PFSK-1 (cell line): ENCODE data around the gene ERP27.
A peak's percentile ranks its signal among the peaks of the same experiment; 100 is the strongest.

Source experiments
- FOXP2 ChIP-seq: optimal IDR thresholded peaks from 2 replicates; pipeline ENCODE3; 2011; ENCODE audit warnings: borderline replicate concordance, control low read depth, inconsistent platforms; ENCODE audit not compliant: insufficient read depth; ENCODE audit errors: extremely low read length, extremely low read depth
- POLR2AphosphoS5 ChIP-seq: IDR thresholded peaks from 2 replicates; pipeline ENCODE4 v1.6.1; 2012; ENCODE audit warnings: low read depth, mild to moderate bottlenecking, control low read depth, low read length, moderate library complexity
- REST ChIP-seq, 2 experiments: IDR thresholded peaks; 2 replicates each; pipeline versions ENCODE4 v1.6.1 to v1.8.0; 2011 to 2012; ENCODE audit warnings: low read depth in 2 of 2, low read length in 2 of 2, control low read depth in 1 of 2, inconsistent platforms in 1 of 2, mild to moderate bottlenecking in 1 of 2, moderate library complexity in 1 of 2; ENCODE audit not compliant: insufficient read depth in 1 of 2
- SIN3A ChIP-seq: IDR thresholded peaks from 2 replicates; pipeline ENCODE4 v1.6.1; 2012; ENCODE audit warnings: mild to moderate bottlenecking, low read length, moderate library complexity, borderline replicate concordance; ENCODE audit not compliant: insufficient read depth
- TAF1 ChIP-seq: IDR thresholded peaks from 2 replicates; pipeline ENCODE4 v1.6.1; 2012; ENCODE audit warnings: low read length, control low read depth, borderline replicate concordance; ENCODE audit not compliant: insufficient read depth

The ERP27 gene

GRCh38 chr12:14964406-14964805, 26.1 kb upstream of the ERP27 start:
- no peak for TF ChIP-seq FOXP2
- TF ChIP-seq REST (IDR thresholded peaks at IDR 0.05; ENCODE audit: insufficient read depth in 1 of 2, low read depth in 2 of 2, low read length in 2 of 2): no peak
- TF ChIP-seq POLR2AphosphoS5: no peak
- no peak for TF ChIP-seq TAF1
- no peak for TF ChIP-seq SIN3A

GRCh38 chr12:14963520-14963919, 25.2 kb upstream of the ERP27 start:
- TF ChIP-seq TAF1 (no peak), POLR2AphosphoS5 (no peak), SIN3A (no peak), FOXP2 (no peak), REST (IDR thresholded peaks at IDR 0.05; ENCODE audit: insufficient read depth in 1 of 2, low read depth in 2 of 2, low read length in 2 of 2) (no peak)

- TF ChIP-seq POLR2AphosphoS5: no peak
- no peak for TF ChIP-seq TAF1
- TF ChIP-seq REST (IDR thresholded peaks at IDR 0.05; ENCODE audit: insufficient read depth in 1 of 2, low read depth in 2 of 2, low read length in 2 of 2): no peak
- TF ChIP-seq FOXP2: no peak
- TF ChIP-seq SIN3A: no peak
Measured at GRCh38 chr12:14962797-14963196, 24.5 kb upstream of the ERP27 start.

- TF ChIP-seq REST (IDR thresholded peaks at IDR 0.05; ENCODE audit: insufficient read depth in 1 of 2, low read depth in 2 of 2, low read length in 2 of 2) (no peak), TAF1 (no peak), SIN3A (no peak), POLR2AphosphoS5 (no peak), FOXP2 (no peak)
Measured at GRCh38 chr12:14962153-14962539, 23.8 kb upstream of the ERP27 start.

GRCh38 chr12:14961466-14962152, 23.3 kb upstream of the ERP27 start, which contains the start of gene ARHGDIB:
Gene ARHGDIB (minus strand): TSS chr12:14961601. CDS start chr12:14950712, 10,889 bp downstream.
- TF ChIP-seq POLR2AphosphoS5: peak; percentile 51; the same call in 1 of the 2 replicates
- peak; percentile 96; the same call in 1 of the 2 replicates for TF ChIP-seq SIN3A
- peak in 1 of 2 experiments; percentile 70; a peak in 1 of 4 replicates for TF ChIP-seq REST (IDR thresholded peaks at IDR 0.05; ENCODE audit: insufficient read depth in 1 of 2, low read depth in 2 of 2, low read length in 2 of 2)
- TF ChIP-seq FOXP2: no peak
- peak; percentile 78; the same call in 1 of the 2 replicates for TF ChIP-seq TAF1
